COLO668 (cell line): Measurements from ENCODE around the gene ASTN2.

Source experiments
- DNase-seq: peaks from one replicate; lab custom pipeline; 2025; ENCODE audit not compliant: unreplicated experiment; lab: John Stamatoyannopoulos, UW

Gene ASTN2

GRCh38 chr9:116499986-116500871, 914.6 kb downstream of the ASTN2 start:
- no peak for DNase-seq

DNA sequence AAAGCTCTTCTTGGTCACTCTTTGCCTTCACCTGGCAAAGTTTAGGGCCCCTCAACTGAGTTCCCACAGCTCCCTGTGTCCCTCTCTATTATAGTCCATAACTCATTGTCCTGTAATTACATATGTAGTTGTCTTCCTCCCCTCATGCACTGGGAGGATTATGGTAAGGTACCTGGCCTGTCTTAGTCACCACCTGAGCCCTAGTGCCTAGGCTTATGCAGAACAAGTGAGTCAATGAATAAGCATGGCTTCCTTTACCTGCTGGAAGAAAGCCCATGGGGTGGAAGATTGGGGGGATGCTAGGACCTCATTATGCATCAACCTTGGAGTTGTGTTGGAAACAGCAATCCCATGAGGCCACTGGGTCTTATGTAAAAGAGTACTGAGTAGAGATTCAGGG, 915.4 kb downstream of the ASTN2 start:
- DNase-seq = no peak

GRCh38 chr9:116497095-116497890, 917.6 kb downstream of the ASTN2 start:
- DNase-seq = no peak

DNA sequence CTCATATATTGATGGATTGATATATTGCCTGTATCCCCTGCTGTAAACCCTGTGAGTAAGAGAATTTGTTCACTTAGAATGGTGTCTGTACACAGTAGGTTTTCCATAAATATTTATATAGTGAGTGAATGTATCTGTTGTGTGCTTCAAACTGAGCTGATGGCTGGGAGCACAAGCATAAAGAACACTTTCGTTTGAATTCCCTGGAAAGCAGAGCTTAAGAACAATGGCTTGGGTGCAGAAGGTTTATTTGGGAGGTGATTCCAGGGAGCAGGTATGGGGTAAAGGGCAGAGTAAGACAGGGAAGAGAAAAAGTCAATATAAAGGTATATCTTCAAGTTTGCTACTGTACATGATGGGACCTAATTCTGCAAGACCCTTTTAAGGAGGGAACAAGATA, 918.7 kb downstream of the ASTN2 start:
- no peak for DNase-seq

DNA sequence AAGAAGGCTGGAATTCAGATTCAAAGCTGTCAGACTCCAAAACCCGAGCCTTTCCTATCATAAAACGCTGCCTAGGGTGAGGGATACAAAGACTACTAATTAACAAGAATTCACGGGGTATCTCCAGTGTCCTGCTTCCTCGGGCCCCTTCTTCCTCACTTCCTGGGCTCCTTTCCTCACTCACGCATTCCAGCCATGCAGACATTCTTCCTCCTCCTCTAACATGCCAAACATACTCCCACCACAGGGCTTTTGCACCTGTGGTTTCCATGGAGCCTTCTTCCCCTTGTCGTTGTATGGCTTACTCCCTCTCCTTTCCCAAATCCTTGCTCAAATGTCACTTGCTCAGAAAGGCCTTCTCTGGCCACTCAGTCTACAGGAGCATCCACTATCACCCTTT, 919.1 kb downstream of the ASTN2 start:
- no peak for DNase-seq

DNA sequence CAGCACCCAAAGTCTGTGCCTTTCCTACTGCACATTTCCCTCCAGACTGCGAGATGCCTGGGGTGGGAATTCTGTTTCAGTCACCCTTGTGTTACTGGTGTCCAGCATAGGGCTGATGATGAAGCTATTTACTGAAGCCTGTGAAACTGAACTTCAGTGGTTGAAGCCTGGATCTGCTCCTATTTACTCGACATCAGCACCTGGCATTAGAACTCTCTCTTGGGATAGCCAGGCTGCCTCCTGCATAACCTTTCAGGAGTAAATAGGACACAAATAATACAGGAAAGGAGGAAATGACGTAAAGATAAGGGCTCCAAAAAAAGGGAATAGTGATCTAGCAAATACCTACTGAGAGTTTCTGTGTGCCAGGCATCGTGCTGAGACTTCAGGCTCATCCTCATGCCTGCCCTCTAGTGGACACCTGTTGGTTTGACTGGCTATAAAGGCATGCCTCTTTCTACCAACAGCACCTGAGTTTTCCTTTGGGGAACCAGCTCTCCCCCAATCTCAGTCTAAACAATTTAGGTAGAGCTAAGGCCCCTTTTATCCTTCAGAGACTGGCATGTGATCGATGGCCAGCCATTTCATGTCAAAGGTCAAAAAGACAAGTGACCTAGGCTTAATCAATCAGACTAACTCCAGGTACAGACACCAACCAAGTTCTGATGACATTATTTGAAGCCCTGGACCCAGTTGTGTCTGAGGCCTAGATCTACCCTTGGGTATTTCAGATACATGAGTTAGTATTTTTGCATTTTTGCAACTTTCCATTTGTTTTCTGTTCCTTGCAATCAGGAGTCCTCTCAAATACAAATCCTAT, 919.8 kb downstream of the ASTN2 start:
- DNase-seq = peak; percentile 16

GRCh38 chr9:116493183-116493860, 921.5 kb downstream of the ASTN2 start:
- DNase-seq = no peak

GRCh38 chr9:116491659-116492058, 923.2 kb downstream of the ASTN2 start:
- DNase-seq = no peak

DNA sequence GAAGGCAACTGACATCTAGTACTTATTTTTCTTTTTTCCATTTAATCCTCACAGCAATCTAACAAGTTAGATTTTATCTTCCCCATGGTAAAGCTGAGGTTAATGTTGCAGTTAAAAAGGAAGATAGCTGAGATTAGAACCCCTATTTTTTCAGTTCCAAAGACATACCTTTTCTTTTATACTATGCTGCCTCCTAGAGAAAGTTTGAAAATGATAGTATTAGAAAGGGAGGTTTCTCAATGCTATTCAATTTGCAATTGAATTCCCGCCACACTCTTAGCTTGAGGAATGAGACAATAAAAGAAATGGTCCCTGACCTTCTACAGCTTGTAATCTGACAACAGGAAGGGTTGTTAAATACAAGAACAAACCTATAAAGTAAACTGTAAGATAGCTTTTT, 923.6 kb downstream of the ASTN2 start:
- DNase-seq = no peak

GRCh38 chr9:116490321-116490720, 924.5 kb downstream of the ASTN2 start:
- no peak for DNase-seq

- DNase-seq = no peak
Observed at GRCh38 chr9:116488373-116488772, 926.5 kb downstream of the ASTN2 start.

- no peak for DNase-seq
Observed at GRCh38 chr9:116484492-116485061, 930.3 kb downstream of the ASTN2 start.

- DNase-seq = no peak
Observed at GRCh38 chr9:116483622-116484491, 931.0 kb downstream of the ASTN2 start.

DNA sequence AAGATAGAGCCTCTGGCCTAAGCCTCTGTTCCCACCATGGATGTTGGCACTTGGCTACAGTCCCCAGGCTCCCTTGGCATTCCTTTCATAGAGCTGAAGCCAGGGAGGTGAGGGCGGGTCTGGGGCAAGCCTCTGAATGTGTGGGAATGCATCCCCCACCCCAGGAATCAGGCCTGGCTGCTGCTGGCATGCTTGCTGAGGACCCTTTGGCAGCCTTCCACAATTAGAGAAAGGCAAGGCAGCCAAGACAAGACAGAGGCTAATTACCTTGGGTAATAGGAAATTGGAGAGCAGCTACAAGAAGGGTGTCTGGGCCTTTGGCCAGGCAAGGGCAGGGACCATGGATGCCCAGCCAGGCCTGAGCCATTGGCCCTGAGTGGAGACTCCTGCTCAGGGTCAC, 932.1 kb downstream of the ASTN2 start:
- DNase-seq = no peak

GRCh38 chr9:116480700-116481099, 934.2 kb downstream of the ASTN2 start:
- no peak for DNase-seq

DNA sequence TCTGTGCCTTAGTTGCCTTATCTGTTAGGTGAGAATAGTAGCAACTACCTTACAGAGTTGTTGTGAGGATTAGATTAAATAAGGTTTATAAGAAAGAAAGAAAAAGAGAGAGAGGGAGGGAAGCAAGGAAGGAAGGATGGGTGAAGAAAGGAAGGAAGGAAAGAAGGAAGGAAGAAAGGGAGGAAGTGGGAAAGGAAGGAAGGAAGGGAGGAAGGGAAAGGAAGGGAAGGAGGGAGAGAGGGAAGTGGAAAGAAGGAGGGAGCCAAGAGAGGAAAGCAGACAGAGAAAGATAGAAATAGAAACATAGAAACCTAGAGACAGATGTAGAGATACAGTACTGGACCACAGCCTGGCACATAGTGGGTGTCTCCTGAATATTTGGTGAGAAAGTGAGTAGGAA, 934.9 kb downstream of the ASTN2 start:
- DNase-seq = no peak

GRCh38 chr9:116479056-116479544, 935.8 kb downstream of the ASTN2 start:
- DNase-seq = no peak

GRCh38 chr9:116477584-116478141, 937.2 kb downstream of the ASTN2 start:
- DNase-seq = no peak

DNA sequence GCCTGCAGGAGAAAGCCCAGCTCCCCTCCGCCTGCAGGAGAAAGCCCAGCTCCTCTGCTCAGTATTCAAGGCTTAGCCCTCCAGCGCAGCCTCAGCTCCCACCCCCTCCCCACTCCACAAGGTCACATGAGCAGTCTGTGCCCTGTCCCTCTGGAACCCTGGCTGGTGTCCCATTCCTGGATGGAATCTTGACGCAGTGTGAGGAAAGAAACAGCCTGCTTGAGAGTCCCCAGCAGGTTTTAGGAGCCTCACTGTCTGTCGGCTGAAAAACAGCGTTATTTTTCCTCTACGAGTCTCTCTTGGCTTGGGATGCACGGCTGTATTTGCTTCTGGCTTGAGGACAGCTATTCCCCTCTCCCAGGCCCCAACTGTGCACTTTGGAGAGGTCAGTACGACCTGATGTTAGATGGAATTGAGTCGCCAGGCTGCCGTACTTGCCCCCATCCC, 937.9 kb downstream of the ASTN2 start:
- DNase-seq = no peak
